Upper lobe of right lung (tissue), 1 donor: ENCODE data around the gene EMCN. TPM values are rescaled to one million over a fixed set of nuclear protein-coding genes. Genes with fewer than 3 reads are reported as not detected.
A peak's percentile ranks its signal among the peaks of the same experiment; 100 is the strongest.

ENCODE experiments used
- ATAC-seq: fragments of 200-7000 bp; cut with Tn5 transposase; one replicate; pipeline ENCODE4 v1.9.1; 2020; ENCODE audit warnings: mild to moderate bottlenecking, moderate library complexity
- DNase-seq: peaks from one replicate; pipeline ENCODE4 v3.0.0-alpha.2; 2020
- H3K27ac ChIP-seq: fragments of 200-600 bp; one replicate; pipeline ENCODE4 v1.8.0; 2022
- H3K27me3 ChIP-seq: fragments of 200-600 bp; one replicate; pipeline ENCODE4 v1.8.0; 2022; ENCODE audit warnings: mild to moderate bottlenecking
- H3K36me3 ChIP-seq: fragments of 200-600 bp; one replicate; pipeline ENCODE4 v1.8.0; 2022
- H3K4me1 ChIP-seq: fragments of 200-600 bp; one replicate; pipeline ENCODE4 v1.8.0; 2022
- H3K4me3 ChIP-seq: fragments of 200-600 bp; one replicate; pipeline ENCODE4 v1.8.0; 2022; ENCODE audit warnings: mild to moderate bottlenecking
- H3K9me3 ChIP-seq: fragments of 200-600 bp; one replicate; pipeline ENCODE4 v1.8.0; 2022
- CTCF ChIP-seq: fragments of 200-600 bp; IDR thresholded peaks from one replicate; pipeline ENCODE4 v1.8.0; 2022; ENCODE audit warnings: antibody characterized with exemption
- intact Hi-C: fragments of 100-400 bp; cut with DNase I; formaldehyde crosslinking; loops from one replicate; pipeline ENCODE4 v1.11.0; 2022
- total RNA-seq: library from RNA; stranded (reverse); fragmentation: NEBNext Ultra II Directional; extraction: Animal tissue kit (Norgen Biotek cat#: 25700); gene quantifications from one replicate; pipeline ENCODE4 v1.2.1, GENCODE V29; 2021
- donor health status: DM: no; HTN: yes; CAD: no; lungs with severe emphysema.

EMCN gene
- total RNA-seq, 1 donor from 2014 or later: 35.9 TPM

- intact Hi-C loops: no loop called here
- Histone ChIP-seq H3K4me3 (no peak overlapping the region), H3K4me1 (no peaks in the 10 kb centered on the region), H3K27ac (no peak overlapping the region), H3K9me3 (no peaks in the 10 kb centered on the region), H3K36me3 (no peaks in the 10 kb centered on the region), H3K27me3 (no peaks in the 10 kb centered on the region)
- TF ChIP-seq CTCF: no peak
- no peak for DNase-seq
- peak; percentile 60 for ATAC-seq
These were observed 87.4 kb downstream of the EMCN start for GRCh38 chr4:100430451-100430850.

- Histone ChIP-seq H3K4me3 (no peak overlapping the region), H3K9me3 (no peaks in the 10 kb centered on the region), H3K36me3 (no peaks in the 10 kb centered on the region), H3K4me1 (no peaks in the 10 kb centered on the region), H3K27me3 (no peaks in the 10 kb centered on the region), H3K27ac (no peak overlapping the region)
- intact Hi-C loops: no loop called here
- no peak for DNase-seq
- no peak for TF ChIP-seq CTCF
- ATAC-seq: no peak
These were observed 88.2 kb downstream of the EMCN start for GRCh38 chr4:100429616-100430015.

- no peaks in the 10 kb centered on the region for H3K4me1 ChIP-seq
- no peak for DNase-seq
- ATAC-seq: peak; percentile 79
- no peak overlapping the region for H3K27ac ChIP-seq
- intact Hi-C loops: no loop called here
- H3K4me3 ChIP-seq: no peak overlapping the region
- no peak for TF ChIP-seq CTCF
- no peaks in the 10 kb centered on the region for H3K27me3 ChIP-seq
- no peaks in the 10 kb centered on the region for H3K36me3 ChIP-seq
- no peaks in the 10 kb centered on the region for H3K9me3 ChIP-seq
These were observed 89.8 kb downstream of the EMCN start for GRCh38 chr4:100428051-100428450.

GRCh38 chr4:100424376-100424775, 93.4 kb downstream of the EMCN start:
- Histone ChIP-seq H3K4me1 (no peaks in the 10 kb centered on the region), H3K27me3 (no peaks in the 10 kb centered on the region), H3K4me3 (no peak overlapping the region), H3K36me3 (no peaks in the 10 kb centered on the region), H3K27ac (no peak overlapping the region), H3K9me3 (no peaks in the 10 kb centered on the region)
- ATAC-seq (no peak), DNase-seq (no peak)
- intact Hi-C loops: no loop called here
- no peak for TF ChIP-seq CTCF

- Histone ChIP-seq H3K4me3 (no peak overlapping the region), H3K27me3 (no peaks in the 10 kb centered on the region), H3K36me3 (no peaks in the 10 kb centered on the region), H3K4me1 (no peaks in the 10 kb centered on the region), H3K9me3 (no peaks in the 10 kb centered on the region), H3K27ac (no peak overlapping the region)
- no peak for DNase-seq
- intact Hi-C loops: no loop called here
- TF ChIP-seq CTCF: no peak
- ATAC-seq: no peak
These were observed 94.9 kb downstream of the EMCN start for GRCh38 chr4:100422894-100423293.

GRCh38 chr4:100421361-100421978, 96.4 kb downstream of the EMCN start:
- H3K27ac ChIP-seq: no peak overlapping the region
- DNase-seq (no peak), ATAC-seq (peak; percentile 40)
- intact Hi-C loops: no loop called here
- no peaks in the 10 kb centered on the region for H3K36me3 ChIP-seq
- H3K4me1 ChIP-seq: no peaks in the 10 kb centered on the region
- no peaks in the 10 kb centered on the region for H3K9me3 ChIP-seq
- H3K27me3 ChIP-seq: no peaks in the 10 kb centered on the region
- TF ChIP-seq CTCF: peak; percentile 47
- no peak overlapping the region for H3K4me3 ChIP-seq
